Measurements from ENCODE around the gene COL13A1. TPM values are rescaled to one million over a fixed set of nuclear protein-coding genes. Genes with fewer than 3 reads are reported as not detected.

Gene COL13A1
- total RNA-seq, 1 donor from 2014 or later: 13.0 TPM

DNA sequence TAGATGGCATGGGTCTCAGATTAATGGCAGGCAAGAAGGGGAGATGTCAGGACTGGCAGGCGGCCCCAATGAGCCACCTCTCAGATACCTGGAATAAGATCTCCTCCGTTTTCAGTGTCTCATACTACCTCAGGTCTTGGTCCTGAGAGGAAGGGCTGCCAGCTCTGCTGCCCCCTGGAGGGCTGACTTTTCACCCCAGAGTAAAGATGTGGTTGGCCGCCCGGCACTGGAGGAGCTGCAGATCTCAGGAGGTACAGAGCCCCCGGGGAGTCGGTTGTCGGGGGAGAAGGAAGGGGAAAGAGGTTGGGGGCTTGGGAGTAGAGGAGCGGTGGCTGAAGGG lies 642 bp upstream of the COL13A1 start:
- peak overlapping the region; percentile 84 to 90 (median 88) for H3K9ac ChIP-seq (ENCODE audit: low read depth in 1 of 3, low read length in 3 of 3)
- no peaks in the 10 kb centered on the region for H3K36me3 ChIP-seq (ENCODE audit: control insufficient read depth in 3 of 3, insufficient read depth in 3 of 3, low read length in 3 of 3)
- peaks cover 0 to under 1% (median 0%) of the 10 kb centered on the region in 3 donors for H3K9me3 ChIP-seq (ENCODE audit: control insufficient read depth in 3 of 3, low read length in 3 of 3)
- H3K4me1 ChIP-seq (ENCODE audit: control insufficient read depth in 3 of 3, insufficient read depth in 3 of 3, low read length in 3 of 3): peaks cover 6 to 33% (median 25%) of the 10 kb centered on the region in 3 donors
- peak overlapping the region; percentile 54 to 81 (median 77) for H3K4me3 ChIP-seq (ENCODE audit: low read length in 3 of 3)
- peak overlapping the region; percentile 72 for H3K27ac ChIP-seq (ENCODE audit: low read depth, low read length)
- peaks cover 3 to 11% (median 9%) of the 10 kb centered on the region in 3 donors for H3K27me3 ChIP-seq (ENCODE audit: control insufficient read depth in 3 of 3, insufficient read depth in 3 of 3, low read length in 3 of 3)

DNA sequence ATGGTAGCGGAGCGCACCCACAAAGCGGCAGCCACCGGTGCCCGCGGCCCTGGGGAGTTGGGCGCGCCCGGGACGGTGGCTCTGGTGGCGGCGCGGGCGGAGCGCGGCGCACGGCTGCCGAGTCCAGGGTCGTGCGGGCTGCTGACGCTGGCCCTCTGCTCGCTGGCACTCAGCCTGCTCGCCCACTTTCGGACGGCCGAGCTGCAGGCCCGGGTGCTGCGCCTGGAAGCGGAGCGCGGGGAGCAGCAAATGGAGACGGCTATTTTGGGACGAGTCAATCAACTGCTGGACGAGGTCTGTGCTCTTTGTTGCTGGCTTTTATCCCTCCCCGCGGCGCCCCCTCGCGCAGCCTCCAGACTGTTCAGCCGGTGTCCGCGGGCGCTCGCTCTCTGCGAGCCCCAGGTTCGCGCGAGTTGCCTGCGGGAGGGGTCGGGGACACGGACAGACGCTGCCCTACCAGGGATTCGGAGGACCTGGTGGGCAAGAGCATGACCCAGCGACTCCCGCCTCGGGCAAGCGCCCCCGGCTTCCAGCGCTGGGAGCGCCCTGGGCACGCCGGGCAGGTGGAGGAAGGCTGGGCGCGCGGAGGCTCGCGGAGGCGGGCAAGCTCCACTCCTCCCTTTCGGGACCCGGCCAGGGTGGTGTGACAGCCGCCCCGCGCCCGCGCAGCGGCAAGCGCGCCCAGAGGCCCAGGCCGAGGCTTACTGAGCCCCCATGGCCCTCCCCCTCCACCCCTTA lies 887 bp downstream of the COL13A1 start:
- H3K36me3 ChIP-seq (ENCODE audit: control insufficient read depth in 3 of 3, insufficient read depth in 3 of 3, low read length in 3 of 3): no peaks in the 10 kb centered on the region
- peaks cover 6 to 33% (median 25%) of the 10 kb centered on the region in 3 donors for H3K4me1 ChIP-seq (ENCODE audit: control insufficient read depth in 3 of 3, insufficient read depth in 3 of 3, low read length in 3 of 3)
- H3K27me3 ChIP-seq (ENCODE audit: control insufficient read depth in 3 of 3, insufficient read depth in 3 of 3, low read length in 3 of 3): peaks cover 3 to 11% (median 9%) of the 10 kb centered on the region in 3 donors
- H3K27ac ChIP-seq (ENCODE audit: low read depth, low read length): peak overlapping the region; percentile 72
- H3K9me3 ChIP-seq (ENCODE audit: control insufficient read depth in 3 of 3, low read length in 3 of 3): no peaks in the 10 kb centered on the region
- peak overlapping the region; percentile 84 to 90 (median 88) for H3K9ac ChIP-seq (ENCODE audit: low read depth in 1 of 3, low read length in 3 of 3)
- peak overlapping the region; percentile 75 to 81 (median 77) for H3K4me3 ChIP-seq (ENCODE audit: low read length in 3 of 3)

DNA sequence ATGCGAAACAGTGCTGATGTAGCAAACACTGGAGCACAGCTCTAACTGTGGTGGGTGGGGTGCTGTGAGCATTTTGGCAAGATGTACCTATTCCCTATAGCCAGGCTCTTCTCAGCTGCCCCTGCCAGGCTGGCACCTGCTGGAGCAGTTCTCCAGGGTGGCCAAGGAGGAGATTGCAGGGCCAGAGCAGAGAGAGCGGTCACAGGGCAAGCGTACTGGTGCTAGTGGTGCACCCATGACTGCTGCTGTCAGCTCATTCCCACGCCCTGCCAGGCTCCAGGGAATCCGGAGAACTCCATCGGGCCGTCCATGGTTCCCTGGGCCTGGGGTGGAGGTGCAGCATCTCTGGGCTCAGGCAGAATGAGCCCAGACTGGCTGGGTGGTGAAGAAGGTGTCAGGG lies 2.1 kb downstream of the COL13A1 start:
- no peaks in the 10 kb centered on the region for H3K9me3 ChIP-seq (ENCODE audit: control insufficient read depth in 3 of 3, low read length in 3 of 3)
- H3K9ac ChIP-seq (ENCODE audit: low read depth in 1 of 3, low read length in 3 of 3): peak overlapping the region in 2 of 3 donors; percentile 19 to 62
- H3K36me3 ChIP-seq (ENCODE audit: control insufficient read depth in 3 of 3, insufficient read depth in 3 of 3, low read length in 3 of 3): no peaks in the 10 kb centered on the region
- H3K27ac ChIP-seq (ENCODE audit: low read depth, low read length): no peak overlapping the region
- H3K27me3 ChIP-seq (ENCODE audit: control insufficient read depth in 3 of 3, insufficient read depth in 3 of 3, low read length in 3 of 3): peaks cover 3 to 11% (median 9%) of the 10 kb centered on the region in 3 donors
- H3K4me1 ChIP-seq (ENCODE audit: control insufficient read depth in 3 of 3, insufficient read depth in 3 of 3, low read length in 3 of 3): peaks cover 6 to 33% (median 25%) of the 10 kb centered on the region in 3 donors
- H3K4me3 ChIP-seq (ENCODE audit: low read length in 3 of 3): peak overlapping the region in 1 of 3 donors; percentile 77

DNA sequence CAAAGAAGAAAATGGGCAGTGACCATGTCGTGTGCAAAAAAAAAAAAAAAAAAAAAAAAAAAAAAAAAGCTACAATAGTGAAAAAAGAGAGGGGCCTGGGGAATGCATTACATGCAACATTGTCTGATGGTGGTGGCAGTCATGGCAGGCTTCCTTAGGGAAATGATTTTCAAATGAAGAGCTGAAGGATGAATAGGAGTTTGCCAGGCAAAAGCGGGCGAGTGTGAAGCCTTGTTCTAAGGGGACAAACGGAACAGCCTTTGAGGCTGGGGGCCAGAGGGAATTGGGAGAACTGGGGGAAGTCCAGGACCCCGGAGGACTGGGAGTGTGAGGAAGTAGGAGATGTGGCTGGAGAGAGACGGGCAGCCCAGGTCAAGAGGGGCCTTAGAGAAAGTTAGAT lies 3.1 kb downstream of the COL13A1 start:
- no peak overlapping the region for H3K27ac ChIP-seq (ENCODE audit: low read depth, low read length)
- H3K9me3 ChIP-seq (ENCODE audit: control insufficient read depth in 3 of 3, low read length in 3 of 3): no peaks in the 10 kb centered on the region
- peaks cover 3 to 11% (median 9%) of the 10 kb centered on the region in 3 donors for H3K27me3 ChIP-seq (ENCODE audit: control insufficient read depth in 3 of 3, insufficient read depth in 3 of 3, low read length in 3 of 3)
- H3K4me3 ChIP-seq (ENCODE audit: low read length in 3 of 3): no peak overlapping the region
- H3K4me1 ChIP-seq (ENCODE audit: control insufficient read depth in 3 of 3, insufficient read depth in 3 of 3, low read length in 3 of 3): peaks cover 6 to 33% (median 25%) of the 10 kb centered on the region in 3 donors
- peak overlapping the region in 1 of 3 donors; percentile 16 for H3K9ac ChIP-seq (ENCODE audit: low read depth in 1 of 3, low read length in 3 of 3)
- no peaks in the 10 kb centered on the region for H3K36me3 ChIP-seq (ENCODE audit: control insufficient read depth in 3 of 3, insufficient read depth in 3 of 3, low read length in 3 of 3)

GRCh38 chr10:69807122-69807521 lies 5.4 kb downstream of the COL13A1 start:
- H3K4me1 ChIP-seq (ENCODE audit: control insufficient read depth in 3 of 3, insufficient read depth in 3 of 3, low read length in 3 of 3): peaks cover 2 to 22% (median 14%) of the 10 kb centered on the region in 3 donors
- H3K9ac ChIP-seq (ENCODE audit: low read depth in 1 of 3, low read length in 3 of 3): no peak overlapping the region
- H3K27ac ChIP-seq (ENCODE audit: low read depth, low read length): no peak overlapping the region
- H3K4me3 ChIP-seq (ENCODE audit: low read length in 3 of 3): no peak overlapping the region
- H3K27me3 ChIP-seq (ENCODE audit: control insufficient read depth in 3 of 3, insufficient read depth in 3 of 3, low read length in 3 of 3): peaks cover 0 to 9% (median 7%) of the 10 kb centered on the region in 3 donors
- H3K9me3 ChIP-seq (ENCODE audit: control insufficient read depth in 3 of 3, low read length in 3 of 3): no peaks in the 10 kb centered on the region
- H3K36me3 ChIP-seq (ENCODE audit: control insufficient read depth in 3 of 3, insufficient read depth in 3 of 3, low read length in 3 of 3): no peaks in the 10 kb centered on the region

DNA sequence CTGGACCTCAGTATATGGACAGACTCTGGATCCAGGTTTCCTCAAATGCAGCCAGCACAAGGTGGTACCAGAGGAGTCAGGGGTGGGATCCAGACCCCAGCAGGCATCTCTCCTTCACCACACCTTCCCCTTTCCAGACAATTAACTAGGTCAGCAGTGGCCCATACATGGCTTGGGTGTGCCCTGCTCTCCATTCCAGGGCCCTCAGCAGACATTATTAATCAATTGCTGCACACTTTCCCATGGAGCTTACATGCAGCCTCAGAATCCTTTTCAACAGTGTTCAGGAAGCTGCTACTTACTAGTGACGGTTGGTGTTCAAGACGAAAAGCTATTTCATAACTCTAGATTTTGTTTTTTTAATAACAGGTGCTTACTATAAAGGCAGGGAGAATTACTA lies 6.0 kb downstream of the COL13A1 start:
- Histone ChIP-seq H3K27me3 (ENCODE audit: control insufficient read depth in 3 of 3, insufficient read depth in 3 of 3, low read length in 3 of 3) (peaks cover 0 to 7% (median 7%) of the 10 kb centered on the region in 3 donors), H3K9ac (ENCODE audit: low read depth in 1 of 3, low read length in 3 of 3) (no peak overlapping the region), H3K9me3 (ENCODE audit: control insufficient read depth in 3 of 3, low read length in 3 of 3) (no peaks in the 10 kb centered on the region), H3K4me3 (ENCODE audit: low read length in 3 of 3) (no peak overlapping the region), H3K36me3 (ENCODE audit: control insufficient read depth in 3 of 3, insufficient read depth in 3 of 3, low read length in 3 of 3) (no peaks in the 10 kb centered on the region), H3K4me1 (ENCODE audit: control insufficient read depth in 3 of 3, insufficient read depth in 3 of 3, low read length in 3 of 3) (peaks cover 0 to 20% (median 10%) of the 10 kb centered on the region in 3 donors), H3K27ac (ENCODE audit: low read depth, low read length) (no peak overlapping the region)

GRCh38 chr10:69809318-69809717 lies 7.6 kb downstream of the COL13A1 start:
- Histone ChIP-seq H3K27ac (ENCODE audit: low read depth, low read length) (no peak overlapping the region), H3K4me1 (ENCODE audit: control insufficient read depth in 3 of 3, insufficient read depth in 3 of 3, low read length in 3 of 3) (peaks cover 13 to 24% (median 14%) of the 10 kb centered on the region in 3 donors), H3K27me3 (ENCODE audit: control insufficient read depth in 3 of 3, insufficient read depth in 3 of 3, low read length in 3 of 3) (no peaks in the 10 kb centered on the region), H3K9ac (ENCODE audit: low read depth in 1 of 3, low read length in 3 of 3) (no peak overlapping the region), H3K36me3 (ENCODE audit: control insufficient read depth in 3 of 3, insufficient read depth in 3 of 3, low read length in 3 of 3) (no peaks in the 10 kb centered on the region), H3K4me3 (ENCODE audit: low read length in 3 of 3) (no peak overlapping the region), H3K9me3 (ENCODE audit: control insufficient read depth in 3 of 3, low read length in 3 of 3) (no peaks in the 10 kb centered on the region)

DNA sequence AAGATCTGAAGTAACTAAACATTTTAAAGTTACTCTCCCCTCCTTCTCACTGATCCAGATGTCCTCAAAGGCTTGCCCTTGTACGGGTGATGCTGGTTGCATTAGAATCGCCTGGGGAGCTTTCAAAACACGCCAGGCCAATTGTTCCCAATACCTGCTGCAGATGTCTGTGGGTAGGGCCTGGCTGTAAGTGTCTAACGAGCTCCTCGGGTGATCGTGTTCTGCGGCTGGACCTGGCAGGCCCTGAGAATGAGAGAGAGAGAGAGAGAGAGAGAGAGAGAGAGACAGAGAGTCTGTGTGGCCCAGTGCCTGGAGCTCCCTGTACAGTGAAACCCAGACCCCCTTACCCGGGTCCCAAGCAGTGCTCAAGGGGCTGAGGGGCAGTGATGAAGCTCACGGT lies 8.4 kb downstream of the COL13A1 start:
- H3K36me3 ChIP-seq (ENCODE audit: control insufficient read depth in 3 of 3, insufficient read depth in 3 of 3, low read length in 3 of 3): no peaks in the 10 kb centered on the region
- no peak overlapping the region for H3K4me3 ChIP-seq (ENCODE audit: low read length in 3 of 3)
- no peaks in the 10 kb centered on the region for H3K9me3 ChIP-seq (ENCODE audit: control insufficient read depth in 3 of 3, low read length in 3 of 3)
- no peak overlapping the region for H3K9ac ChIP-seq (ENCODE audit: low read depth in 1 of 3, low read length in 3 of 3)
- no peak overlapping the region for H3K27ac ChIP-seq (ENCODE audit: low read depth, low read length)
- H3K27me3 ChIP-seq (ENCODE audit: control insufficient read depth in 3 of 3, insufficient read depth in 3 of 3, low read length in 3 of 3): no peaks in the 10 kb centered on the region
- peaks cover 19 to 30% (median 20%) of the 10 kb centered on the region in 3 donors for H3K4me1 ChIP-seq (ENCODE audit: control insufficient read depth in 3 of 3, insufficient read depth in 3 of 3, low read length in 3 of 3)

DNA sequence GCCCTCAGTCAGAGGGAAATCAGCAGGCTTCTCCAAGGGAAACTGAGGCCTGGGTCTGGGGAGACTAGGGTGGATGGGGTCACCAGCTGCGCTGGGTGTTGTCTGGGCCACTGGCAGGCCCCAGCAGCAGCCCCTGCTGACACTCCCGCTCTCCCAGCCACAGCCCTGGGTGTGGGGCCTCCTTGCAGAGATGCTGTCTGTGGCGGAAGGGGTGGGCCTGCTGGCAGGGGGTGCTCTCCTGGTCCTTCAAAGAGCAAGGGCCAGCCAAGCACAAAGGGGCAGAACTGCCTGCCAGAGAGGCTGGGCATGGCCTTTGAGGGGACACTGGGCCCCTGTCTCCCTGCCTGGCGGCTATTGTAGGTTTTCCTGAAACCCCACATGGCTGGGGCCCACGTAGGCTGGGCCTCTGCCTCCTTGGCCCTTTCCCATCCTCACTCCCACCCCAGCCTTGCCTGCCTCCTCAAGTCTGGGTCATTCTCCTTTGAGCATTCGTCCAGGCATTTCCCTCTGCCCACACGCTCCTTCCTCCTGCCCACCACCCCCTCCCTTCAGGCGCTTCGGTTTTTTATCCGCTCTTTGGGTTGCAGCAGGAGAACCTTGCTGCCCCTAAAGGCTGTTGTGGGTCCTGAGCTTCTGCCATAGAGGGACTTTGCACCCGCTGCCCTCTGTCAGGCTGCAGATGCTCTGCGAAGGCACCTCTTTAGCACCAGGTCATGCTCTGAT lies 9.1 kb downstream of the COL13A1 start:
- no peak overlapping the region for H3K9ac ChIP-seq (ENCODE audit: low read depth in 1 of 3, low read length in 3 of 3)
- no peak overlapping the region for H3K27ac ChIP-seq (ENCODE audit: low read depth, low read length)
- no peaks in the 10 kb centered on the region for H3K36me3 ChIP-seq (ENCODE audit: control insufficient read depth in 3 of 3, insufficient read depth in 3 of 3, low read length in 3 of 3)
- peaks cover 23 to 35% (median 24%) of the 10 kb centered on the region in 3 donors for H3K4me1 ChIP-seq (ENCODE audit: control insufficient read depth in 3 of 3, insufficient read depth in 3 of 3, low read length in 3 of 3)
- no peak overlapping the region for H3K4me3 ChIP-seq (ENCODE audit: low read length in 3 of 3)
- H3K9me3 ChIP-seq (ENCODE audit: control insufficient read depth in 3 of 3, low read length in 3 of 3): no peaks in the 10 kb centered on the region
- H3K27me3 ChIP-seq (ENCODE audit: control insufficient read depth in 3 of 3, insufficient read depth in 3 of 3, low read length in 3 of 3): no peaks in the 10 kb centered on the region

GRCh38 chr10:69813632-69814031 lies 11.9 kb downstream of the COL13A1 start:
- peaks cover 23 to 35% (median 24%) of the 10 kb centered on the region in 3 donors for H3K4me1 ChIP-seq (ENCODE audit: control insufficient read depth in 3 of 3, insufficient read depth in 3 of 3, low read length in 3 of 3)
- no peaks in the 10 kb centered on the region for H3K27me3 ChIP-seq (ENCODE audit: control insufficient read depth in 3 of 3, insufficient read depth in 3 of 3, low read length in 3 of 3)
- H3K36me3 ChIP-seq (ENCODE audit: control insufficient read depth in 3 of 3, insufficient read depth in 3 of 3, low read length in 3 of 3): no peaks in the 10 kb centered on the region
- no peak overlapping the region for H3K27ac ChIP-seq (ENCODE audit: low read depth, low read length)
- peak overlapping the region in 1 of 3 donors; percentile 33 for H3K9ac ChIP-seq (ENCODE audit: low read depth in 1 of 3, low read length in 3 of 3)
- no peaks in the 10 kb centered on the region for H3K9me3 ChIP-seq (ENCODE audit: control insufficient read depth in 3 of 3, low read length in 3 of 3)
- no peak overlapping the region for H3K4me3 ChIP-seq (ENCODE audit: low read length in 3 of 3)
